Activated T-helper 2 cell treated with anti-CD3 and anti-CD28 coated beads, Interferon-gamma antibody, Interleukin-2, Interleukin-4, amounts not matched to agents 10 μg/mL and 5 μg/mL and 100 μg/mL, durations not matched to agents 14 hours and 24 hours and 36 hours (primary cell): ENCODE results near the gene KIF21B. TPM values are rescaled to one million over a fixed set of nuclear protein-coding genes. Genes with fewer than 3 reads are reported as not detected.
"Not testable (repeated sequence)": the region's sequence is repeated elsewhere in the genome, so short reads cannot be mapped to it uniquely, and the experiment has no call there.

ENCODE experiments used
- DNase-seq: peaks from one replicate; pipeline ENCODE4 v3.0.0; 2021; ENCODE audit warnings: low spot score
- H3K27ac Mint-ChIP-seq: one replicate; pipeline ENCODE4 v1.8.0; 2021; ENCODE audit warnings: mixed read lengths
- H3K27me3 Mint-ChIP-seq: one replicate; pipeline ENCODE4 v1.8.0; 2021; ENCODE audit warnings: low read depth, mixed read lengths
- H3K36me3 Mint-ChIP-seq: one replicate; pipeline ENCODE4 v1.8.0; 2021; ENCODE audit warnings: low read depth, mixed read lengths
- H3K4me1 Mint-ChIP-seq: one replicate; pipeline ENCODE4 v1.8.0; 2021; ENCODE audit warnings: low read depth, mixed read lengths
- H3K4me3 Mint-ChIP-seq: one replicate; pipeline ENCODE4 v1.8.0; 2021; ENCODE audit warnings: low read depth, mild to moderate bottlenecking, moderate library complexity, mixed read lengths
- H3K9me3 Mint-ChIP-seq: one replicate; pipeline ENCODE4 v1.8.0; 2021; ENCODE audit warnings: mixed read lengths
- intact Hi-C: fragments of 100-400 bp; cut with micrococcal nuclease; formaldehyde crosslinking; loops from one replicate; pipeline ENCODE4 v1.15.1; 2023
- total RNA-seq: library from RNA; stranded (reverse); gene quantifications from 2 replicates; pipeline ENCODE4 v1.2.3, GENCODE V29; 2022

KIF21B gene
- total RNA-seq, 1 donor from 2014 or later: 53.2 TPM

- no peaks in the 10 kb centered on the region for H3K9me3 Mint-ChIP-seq
- H3K4me3 Mint-ChIP-seq: no peak overlapping the region
- H3K27me3 Mint-ChIP-seq: peaks cover 17% of the 10 kb centered on the region
- intact Hi-C loops: no loop called here
- no peak overlapping the region for H3K27ac Mint-ChIP-seq
- no peaks in the 10 kb centered on the region for H3K4me1 Mint-ChIP-seq
- no peak for DNase-seq
- H3K36me3 Mint-ChIP-seq: no peaks in the 10 kb centered on the region
Measured at GRCh38 chr1:200954434-200954833, 69.1 kb downstream of the KIF21B start.

DNA sequence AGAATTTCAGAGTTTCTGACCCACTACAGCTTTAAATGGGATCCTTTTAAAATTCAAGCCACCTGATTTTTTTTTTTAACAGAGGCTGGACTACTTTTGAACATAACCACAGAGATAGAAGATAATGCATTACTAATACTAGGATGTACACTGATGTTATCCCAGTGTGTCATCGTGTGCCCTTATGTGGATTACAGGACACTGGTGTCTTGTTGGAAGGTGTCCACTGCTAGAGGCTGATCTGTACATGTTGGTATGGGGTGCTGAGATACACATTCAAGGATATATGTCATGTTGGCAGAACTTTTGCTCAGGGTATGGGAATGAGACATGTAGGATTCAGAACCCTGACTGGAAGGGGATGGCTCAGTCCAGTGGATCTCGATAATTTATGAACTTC lies 72.5 kb downstream of the KIF21B start:
- DNase-seq: no peak
- Mint-ChIP-seq H3K27ac (no peak overlapping the region), H3K4me3 (no peak overlapping the region), H3K27me3 (peaks cover 27% of the 10 kb centered on the region), H3K4me1 (no peaks in the 10 kb centered on the region), H3K9me3 (peaks cover 6% of the 10 kb centered on the region), H3K36me3 (no peaks in the 10 kb centered on the region)
- intact Hi-C loops: no loop called here

DNA sequence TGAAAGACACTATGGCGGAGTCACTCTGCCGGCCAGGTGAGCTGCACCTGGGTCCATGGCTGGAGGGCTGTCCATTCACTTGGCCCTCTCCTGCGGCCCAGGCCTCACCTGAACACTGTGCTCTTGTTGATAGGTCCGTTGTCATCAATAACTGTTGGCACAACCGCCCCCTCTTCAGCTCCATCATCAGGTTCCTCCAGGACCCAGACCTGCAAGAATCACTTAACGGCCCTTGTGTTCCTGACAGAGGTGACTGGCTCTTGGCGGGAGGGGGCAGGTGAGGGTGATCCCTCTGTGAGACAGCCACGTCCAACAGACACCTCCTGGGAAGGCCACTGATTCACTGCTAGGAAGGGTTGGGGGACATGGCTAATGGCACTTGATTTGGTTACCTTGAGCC lies 73.9 kb downstream of the KIF21B start:
- Mint-ChIP-seq H3K27me3 (peaks cover 36% of the 10 kb centered on the region), H3K36me3 (no peaks in the 10 kb centered on the region), H3K27ac (no peak overlapping the region), H3K4me1 (no peaks in the 10 kb centered on the region), H3K4me3 (no peak overlapping the region), H3K9me3 (peaks cover 6% of the 10 kb centered on the region)
- no peak for DNase-seq
- intact Hi-C loops: no loop called here

DNA sequence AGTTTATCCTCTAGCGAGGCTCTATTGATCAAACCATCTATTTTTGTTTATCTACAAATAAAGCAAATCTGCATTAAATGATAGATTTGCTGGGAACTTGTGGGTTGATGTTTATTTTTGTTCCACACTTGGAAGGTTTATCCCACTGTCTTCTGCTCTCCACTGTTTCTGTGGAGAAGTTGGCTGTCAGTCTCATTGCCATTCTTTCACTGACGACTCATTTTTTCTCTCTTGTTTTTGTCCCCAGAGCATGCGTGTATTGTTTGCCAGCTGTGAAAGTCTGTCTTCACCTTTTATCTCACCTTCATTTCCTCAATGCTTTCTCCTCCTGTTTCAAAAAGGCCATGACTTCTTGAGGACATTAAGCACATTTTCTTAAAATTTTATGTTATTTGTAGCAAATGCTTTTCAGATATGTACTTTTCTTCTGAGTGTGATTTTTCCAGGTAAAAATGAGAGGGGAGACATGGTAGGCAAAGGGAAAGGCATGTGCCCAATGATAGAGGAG lies 76.4 kb downstream of the KIF21B start:
- Mint-ChIP-seq H3K9me3 (peaks cover 8% of the 10 kb centered on the region), H3K27ac (no peak overlapping the region), H3K27me3 (peaks cover 34% of the 10 kb centered on the region), H3K4me3 (no peak overlapping the region), H3K4me1 (no peaks in the 10 kb centered on the region), H3K36me3 (no peaks in the 10 kb centered on the region)
- DNase-seq: no peak
- intact Hi-C loops: no loop called here

DNA sequence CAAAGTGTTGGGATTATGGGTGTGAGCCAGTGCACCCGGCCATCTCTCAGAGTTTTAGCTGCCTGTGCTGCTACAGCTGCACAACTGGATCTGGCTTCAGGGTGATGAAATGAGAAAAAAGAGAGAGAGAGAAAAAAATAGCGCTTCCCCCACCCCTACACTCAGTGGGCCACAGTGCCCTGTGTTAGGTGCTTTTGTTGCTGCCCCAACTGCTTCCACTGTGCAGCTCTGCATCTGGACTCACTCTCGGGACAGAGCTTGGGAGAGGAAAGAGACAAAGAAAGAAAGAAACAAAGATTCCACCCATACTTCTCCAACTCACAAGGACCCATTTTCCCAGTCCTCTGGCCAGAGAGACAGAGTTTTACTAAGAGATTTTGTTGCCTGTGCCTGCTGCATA lies 78.4 kb downstream of the KIF21B start:
- no peak for DNase-seq
- no peak overlapping the region for H3K27ac Mint-ChIP-seq
- no peaks in the 10 kb centered on the region for H3K36me3 Mint-ChIP-seq
- peaks cover 15% of the 10 kb centered on the region for H3K9me3 Mint-ChIP-seq
- H3K27me3 Mint-ChIP-seq: peaks cover 38% of the 10 kb centered on the region
- intact Hi-C loops: no loop called here
- no peak overlapping the region for H3K4me3 Mint-ChIP-seq
- H3K4me1 Mint-ChIP-seq: no peaks in the 10 kb centered on the region

- H3K4me1 Mint-ChIP-seq: no peaks in the 10 kb centered on the region
- no peak for DNase-seq
- peaks cover 14% of the 10 kb centered on the region for H3K27me3 Mint-ChIP-seq
- no peaks in the 10 kb centered on the region for H3K36me3 Mint-ChIP-seq
- peaks cover 9% of the 10 kb centered on the region for H3K9me3 Mint-ChIP-seq
- intact Hi-C loops: no loop called here
- H3K27ac Mint-ChIP-seq: no peak overlapping the region
- H3K4me3 Mint-ChIP-seq: no peak overlapping the region
Measured at GRCh38 chr1:200938955-200939354, 84.6 kb downstream of the KIF21B start.

- DNase-seq, H3K4me3 Mint-ChIP-seq, intact Hi-C loops, H3K36me3 Mint-ChIP-seq, H3K27ac Mint-ChIP-seq, H3K9me3 Mint-ChIP-seq, H3K4me1 Mint-ChIP-seq: not testable (repeated sequence)
- H3K27me3 Mint-ChIP-seq: peaks cover 12% of the 10 kb centered on the region
Measured at GRCh38 chr1:200935286-200935962, 88.1 kb downstream of the KIF21B start.

GRCh38 chr1:200934676-200935245 lies 88.8 kb downstream of the KIF21B start:
- intact Hi-C loops: no loop called here
- H3K36me3 Mint-ChIP-seq: peaks cover 4% of the 10 kb centered on the region
- H3K27me3 Mint-ChIP-seq: peaks cover 13% of the 10 kb centered on the region
- no peak for DNase-seq
- H3K9me3 Mint-ChIP-seq: peaks cover 6% of the 10 kb centered on the region
- H3K4me1 Mint-ChIP-seq: no peaks in the 10 kb centered on the region
- H3K4me3 Mint-ChIP-seq: no peak overlapping the region
- no peak overlapping the region for H3K27ac Mint-ChIP-seq

DNA sequence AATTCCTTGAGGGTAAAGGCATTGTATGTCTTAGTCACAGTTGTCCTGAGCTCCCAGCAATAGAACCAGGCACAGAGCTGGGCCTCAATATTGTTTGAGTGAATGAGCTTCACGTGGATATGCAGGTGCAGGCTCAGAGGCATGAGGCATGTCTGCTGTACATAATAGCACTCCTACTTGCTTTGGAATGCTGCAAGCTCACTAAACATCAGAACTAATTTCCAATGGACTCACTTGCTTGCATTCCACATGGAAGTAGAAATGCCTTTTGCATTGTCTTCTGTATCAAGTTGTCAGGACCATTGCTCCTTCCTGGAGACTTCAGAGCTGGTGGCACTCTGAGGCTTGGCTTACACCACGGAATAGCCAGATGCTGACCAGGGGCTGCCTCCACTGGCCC lies 91.7 kb downstream of the KIF21B start:
- H3K27ac Mint-ChIP-seq: no peak overlapping the region
- intact Hi-C loops: no loop called here
- no peaks in the 10 kb centered on the region for H3K4me1 Mint-ChIP-seq
- peaks cover 35% of the 10 kb centered on the region for H3K27me3 Mint-ChIP-seq
- H3K9me3 Mint-ChIP-seq: peaks cover 6% of the 10 kb centered on the region
- peaks cover 4% of the 10 kb centered on the region for H3K36me3 Mint-ChIP-seq
- no peak for DNase-seq
- H3K4me3 Mint-ChIP-seq: no peak overlapping the region

- H3K36me3 Mint-ChIP-seq, H3K9me3 Mint-ChIP-seq, H3K4me1 Mint-ChIP-seq, intact Hi-C loops, H3K4me3 Mint-ChIP-seq, H3K27ac Mint-ChIP-seq, DNase-seq: not testable (repeated sequence)
- peaks cover 37% of the 10 kb centered on the region for H3K27me3 Mint-ChIP-seq
Measured at GRCh38 chr1:200930285-200930684, 93.2 kb downstream of the KIF21B start.

GRCh38 chr1:200929530-200930278 lies 93.8 kb downstream of the KIF21B start:
- Mint-ChIP-seq H3K36me3 (peaks cover 4% of the 10 kb centered on the region), H3K4me1 (peaks cover 3% of the 10 kb centered on the region), H3K4me3 (no peak overlapping the region), H3K9me3 (peaks cover 6% of the 10 kb centered on the region), H3K27ac (no peak overlapping the region), H3K27me3 (peaks cover 35% of the 10 kb centered on the region)
- no peak for DNase-seq
- intact Hi-C loops: no loop called here

GRCh38 chr1:200925831-200926230 lies 97.7 kb downstream of the KIF21B start:
- intact Hi-C loops: no loop called here

GRCh38 chr1:200923601-200924000 lies 99.9 kb downstream of the KIF21B start:
- intact Hi-C loops: no loop called here
- peaks cover 47% of the 10 kb centered on the region for H3K27me3 Mint-ChIP-seq
- no peak overlapping the region for H3K27ac Mint-ChIP-seq
- H3K9me3 Mint-ChIP-seq: no peaks in the 10 kb centered on the region
- DNase-seq: no peak
- peaks cover 3% of the 10 kb centered on the region for H3K4me1 Mint-ChIP-seq
- H3K4me3 Mint-ChIP-seq: no peak overlapping the region
- H3K36me3 Mint-ChIP-seq: no peaks in the 10 kb centered on the region

More at GRCh38 chr1:200925831-200926230, 97.7 kb downstream of the KIF21B start:
- H3K4me3 Mint-ChIP-seq: no peak overlapping the region
- no peak for DNase-seq
- H3K9me3 Mint-ChIP-seq: peaks cover under 1% of the 10 kb centered on the region
- peaks cover 48% of the 10 kb centered on the region for H3K27me3 Mint-ChIP-seq
- H3K36me3 Mint-ChIP-seq: no peaks in the 10 kb centered on the region
- no peak overlapping the region for H3K27ac Mint-ChIP-seq
- H3K4me1 Mint-ChIP-seq: peaks cover 3% of the 10 kb centered on the region
